NT2/D1 (cell line): ENCODE measurements around the gene USP15.

Source experiments
- SUZ12 ChIP-seq: IDR thresholded peaks from 2 replicates; pipeline ENCODE4 v1.6.1; 2011; ENCODE audit not compliant: insufficient read length, insufficient read depth; ENCODE audit errors: extremely low read depth
- YY1 ChIP-seq: IDR thresholded peaks from 2 replicates; pipeline ENCODE4 v1.6.1; 2011; ENCODE audit not compliant: insufficient read length, insufficient read depth
- ZNF274 ChIP-seq: IDR thresholded peaks from 2 replicates; pipeline ENCODE4 v1.6.1; 2011; ENCODE audit warnings: mild to moderate bottlenecking, low read depth, low read length

- TF ChIP-seq ZNF274 (no peak), SUZ12 (no peak), YY1 (no peak)
Measured at GRCh38 chr12:62221107-62221506, 39.1 kb upstream of the USP15 start.
